Upper lobe of right lung (tissue), 1 donor: ENCODE data around the gene RGS11. TPM values are rescaled to one million over a fixed set of nuclear protein-coding genes. Genes with fewer than 3 reads are reported as not detected.

Source experiments
- ATAC-seq: fragments of 200-7000 bp; cut with Tn5 transposase; one replicate; pipeline ENCODE4 v1.9.1; 2020; ENCODE audit warnings: mild to moderate bottlenecking, moderate library complexity
- DNase-seq: peaks from one replicate; pipeline ENCODE4 v3.0.0-alpha.2; 2020
- H3K27ac ChIP-seq: fragments of 200-600 bp; one replicate; pipeline ENCODE4 v1.8.0; 2022
- H3K27me3 ChIP-seq: fragments of 200-600 bp; one replicate; pipeline ENCODE4 v1.8.0; 2022; ENCODE audit warnings: mild to moderate bottlenecking
- H3K36me3 ChIP-seq: fragments of 200-600 bp; one replicate; pipeline ENCODE4 v1.8.0; 2022
- H3K4me1 ChIP-seq: fragments of 200-600 bp; one replicate; pipeline ENCODE4 v1.8.0; 2022
- H3K4me3 ChIP-seq: fragments of 200-600 bp; one replicate; pipeline ENCODE4 v1.8.0; 2022; ENCODE audit warnings: mild to moderate bottlenecking
- H3K9me3 ChIP-seq: fragments of 200-600 bp; one replicate; pipeline ENCODE4 v1.8.0; 2022
- CTCF ChIP-seq: fragments of 200-600 bp; IDR thresholded peaks from one replicate; pipeline ENCODE4 v1.8.0; 2022; ENCODE audit warnings: antibody characterized with exemption
- intact Hi-C: fragments of 100-400 bp; cut with DNase I; formaldehyde crosslinking; loops from one replicate; pipeline ENCODE4 v1.11.0; 2022
- total RNA-seq: library from RNA; stranded (reverse); fragmentation: NEBNext Ultra II Directional; extraction: Animal tissue kit (Norgen Biotek cat#: 25700); gene quantifications from one replicate; pipeline ENCODE4 v1.2.1, GENCODE V29; 2021
- donor health status: DM: no; HTN: yes; CAD: no; lungs with severe emphysema.

The RGS11 gene
- total RNA-seq, 1 donor from 2014 or later: 7.8 TPM

- peaks cover 9% of the 10 kb centered on the region for H3K4me1 ChIP-seq
- no peak overlapping the region for H3K27ac ChIP-seq
- intact Hi-C loops: no loop called here
- no peak for DNase-seq
- H3K4me3 ChIP-seq: peak overlapping the region; percentile 54
- no peaks in the 10 kb centered on the region for H3K36me3 ChIP-seq
- H3K9me3 ChIP-seq: no peaks in the 10 kb centered on the region
- no peak for TF ChIP-seq CTCF
- H3K27me3 ChIP-seq: peaks cover 32% of the 10 kb centered on the region
- ATAC-seq: no peak
Measured at GRCh38 chr16:276426-277077, 808 bp upstream of the RGS11 start.

- Histone ChIP-seq H3K4me3 (peak overlapping the region; percentile 54), H3K4me1 (no peaks in the 10 kb centered on the region), H3K36me3 (no peaks in the 10 kb centered on the region), H3K27me3 (peaks cover 22% of the 10 kb centered on the region), H3K9me3 (no peaks in the 10 kb centered on the region), H3K27ac (no peak overlapping the region)
- peak; percentile 4 for ATAC-seq
- TF ChIP-seq CTCF: no peak
- peak; percentile 63 for DNase-seq
- intact Hi-C loops: no loop called here
Measured at GRCh38 chr16:275041-275641, 603 bp downstream of the RGS11 start.

DNA sequence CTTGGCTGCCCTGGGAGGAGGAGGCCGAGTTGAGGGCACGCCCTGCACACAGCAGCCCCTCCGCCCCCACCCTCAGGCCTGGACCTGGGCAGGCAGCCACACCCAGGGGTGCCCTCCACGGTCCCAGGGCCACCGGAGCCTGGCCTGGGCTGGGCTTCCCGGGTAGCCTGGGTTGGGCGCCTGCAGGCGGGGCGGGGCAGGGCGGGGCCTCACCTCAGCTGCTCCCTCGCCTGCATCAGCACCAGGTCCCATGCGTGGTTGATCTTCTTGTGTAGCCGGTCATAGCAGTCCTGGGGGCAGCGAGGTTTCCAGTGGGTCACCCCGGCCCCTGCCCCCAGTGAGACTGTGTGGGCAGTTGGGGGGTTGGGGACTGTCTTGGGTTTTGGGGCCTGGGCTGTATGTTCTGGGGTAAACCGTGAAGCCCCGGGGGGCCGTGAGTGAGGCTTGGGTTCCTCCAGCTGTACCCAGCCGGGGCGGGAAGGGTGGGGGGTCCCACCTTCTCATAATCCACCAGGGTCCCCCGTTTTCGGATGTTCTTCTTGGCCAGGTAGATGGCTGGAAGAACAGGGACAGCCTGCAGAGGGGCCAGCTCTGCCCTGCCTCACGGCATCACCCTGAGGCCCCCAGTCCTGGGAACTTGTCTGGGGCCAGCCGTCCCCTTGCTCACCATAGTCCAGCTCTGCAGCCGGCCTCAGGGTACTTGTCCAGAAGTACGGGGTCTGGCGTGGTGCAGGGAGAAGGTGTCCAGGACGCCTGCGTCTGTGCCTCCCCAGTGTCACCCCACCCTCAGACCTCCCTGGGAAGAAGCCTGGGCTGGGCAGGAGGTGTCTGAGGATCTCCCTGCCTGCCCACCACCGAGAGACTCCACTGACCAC, 2.0 kb downstream of the RGS11 start:
- H3K27me3 ChIP-seq: peaks cover 13% of the 10 kb centered on the region
- ATAC-seq (no peak), DNase-seq (peak; percentile 63)
- no peak overlapping the region for H3K27ac ChIP-seq
- no peaks in the 10 kb centered on the region for H3K9me3 ChIP-seq
- TF ChIP-seq CTCF: no peak
- no peaks in the 10 kb centered on the region for H3K4me1 ChIP-seq
- intact Hi-C loops: no loop called here
- H3K4me3 ChIP-seq: no peak overlapping the region
- H3K36me3 ChIP-seq: no peaks in the 10 kb centered on the region

DNA sequence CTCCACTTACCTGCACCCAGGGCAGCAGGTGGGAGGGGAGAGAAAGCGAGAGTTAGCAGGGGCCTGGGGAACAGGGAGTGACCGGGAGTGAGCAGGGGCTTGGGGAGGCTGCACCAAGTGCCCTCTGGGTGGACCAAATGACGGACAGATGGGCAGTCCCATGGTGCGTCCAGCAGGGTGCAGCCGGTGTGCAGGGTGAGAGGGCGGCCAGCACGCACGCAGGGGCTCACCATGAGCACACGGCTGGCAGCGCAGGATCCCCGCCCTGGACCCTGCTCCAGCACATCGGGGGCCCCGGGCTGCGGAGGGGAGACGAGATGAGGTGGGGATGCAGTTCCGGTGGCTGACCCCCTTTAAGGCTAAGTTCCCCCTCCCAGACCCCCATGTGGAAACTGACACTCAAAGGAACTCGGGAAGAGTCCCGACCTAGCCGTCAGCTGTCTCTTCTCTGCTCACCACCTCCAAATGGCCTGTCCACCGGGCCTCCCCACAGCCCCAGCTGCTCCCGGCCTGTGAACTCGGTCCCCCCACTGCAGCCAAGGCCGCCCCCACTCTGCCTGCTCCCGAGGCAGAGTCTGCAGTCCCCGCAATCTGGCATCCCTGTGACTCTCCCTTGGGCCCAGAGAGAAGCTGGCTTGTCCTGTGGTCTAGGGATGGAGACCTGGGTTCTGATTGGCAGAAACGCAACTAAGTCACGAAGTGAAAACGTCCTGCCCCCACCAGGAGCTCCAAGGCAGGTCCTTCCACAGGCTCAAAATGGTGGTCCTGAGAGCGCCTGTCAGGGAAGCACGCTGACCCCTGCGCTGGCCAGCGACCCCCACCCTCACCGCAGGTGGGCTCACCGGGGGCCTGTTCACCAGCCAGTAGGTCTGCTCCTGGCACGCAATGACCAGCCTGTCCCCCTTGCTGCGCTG, 2.9 kb downstream of the RGS11 start:
- no peak for TF ChIP-seq CTCF
- Histone ChIP-seq H3K4me3 (no peak overlapping the region), H3K27ac (no peak overlapping the region), H3K9me3 (no peaks in the 10 kb centered on the region), H3K27me3 (peaks cover 13% of the 10 kb centered on the region), H3K4me1 (no peaks in the 10 kb centered on the region), H3K36me3 (no peaks in the 10 kb centered on the region)
- ATAC-seq: no peak
- no peak for DNase-seq
- intact Hi-C loops: no loop called here
